ENCODE results near the gene GSTM2. TPM values are rescaled to one million over a fixed set of nuclear protein-coding genes. Genes with fewer than 3 reads are reported as not detected.
"Not testable (repeated sequence)": the region's sequence is repeated elsewhere in the genome, so short reads cannot be mapped to it uniquely, and the experiment has no call there.

The GSTM2 gene
- total and polyA plus RNA-seq, 2 of the 4 experiments (the other 2 are of a cell fraction), result 10.2 to 85.5 TPM

GRCh38 chr1:109687109-109687508, 19.3 kb downstream of the GSTM2 start:
- DNase-seq; BruUV-seq (replicated peaks); H2AK9ac ChIP-seq (replicated peaks; ENCODE audit: low read depth, low read length, poor library complexity); H2BK20ac ChIP-seq (ENCODE audit: low read depth, low read length); H3K4me3 ChIP-seq (ENCODE audit: insufficient read depth, low read depth, low read length); H4K5ac ChIP-seq (ENCODE audit: low read depth, low read length); H3K9me1 ChIP-seq (ENCODE audit: insufficient read depth, low read length); H3K9ac ChIP-seq (ENCODE audit: low read depth, low read length); H3K14ac ChIP-seq (replicated peaks; ENCODE audit: low read depth, low read length); H3K27me3 ChIP-seq (ENCODE audit: control insufficient read depth, insufficient read depth, low read length); H3K4me1 ChIP-seq (ENCODE audit: control insufficient read depth, insufficient read depth, low read length); H2BK15ac ChIP-seq (ENCODE audit: low read depth, low read length); H4K20me1 ChIP-seq (ENCODE audit: insufficient read depth, low read length); H2BK120ac ChIP-seq (ENCODE audit: low read depth, low read length); H2BK5ac ChIP-seq (ENCODE audit: low read depth, low read length, poor library complexity, severe bottlenecking); intact Hi-C loops (cut with micrococcal nuclease); H3K4ac ChIP-seq (ENCODE audit: low read depth, low read length); in situ Hi-C loops (cut with MboI; ENCODE audit: low sequenced_read_pairs); ATAC-seq (ENCODE audit: low read depth); H3K18ac ChIP-seq (ENCODE audit: low read depth, low read length); H4K91ac ChIP-seq (ENCODE audit: insufficient read depth, low read depth, low read length); H3K36me3 ChIP-seq (ENCODE audit: control insufficient read depth, insufficient read depth, low read length); H2AK5ac ChIP-seq (ENCODE audit: low read depth, low read length); dilution Hi-C loops (cut with HindIII; ENCODE audit: low sequenced_read_pairs, unreplicated experiment); POLR2A ChIA-PET (ENCODE audit: unreplicated experiment); CTCF ChIA-PET; H3K9me3 ChIP-seq (ENCODE audit: control insufficient read depth, insufficient read depth, low read length); H3K23ac ChIP-seq (ENCODE audit: low read depth, low read length); H3K79me1 ChIP-seq (ENCODE audit: low read depth in 1 of 2, low read length in 2 of 2); H3K27ac ChIP-seq (ENCODE audit: insufficient read depth, low read length); H3K56ac ChIP-seq (ENCODE audit: extremely low read depth, insufficient read depth, low read length); H4K8ac ChIP-seq (ENCODE audit: low read depth in 2 of 2, low read length in 2 of 2); H2AFZ ChIP-seq (replicated peaks; ENCODE audit: low read length, poor library complexity); H3K4me2 ChIP-seq (ENCODE audit: low read depth, low read length): not testable (repeated sequence)
- no CpG with 5 or more reads among the region's 11 CpGs for WGBS, 2 experiments (ENCODE audit: extremely low coverage in 2 of 2, insufficient read length in 1 of 2)
